GM19324 (cell line): Measurements from ENCODE around the gene ADGRV1.
"Not testable (repeated sequence)": the region's sequence is repeated elsewhere in the genome, so short reads cannot be mapped to it uniquely, and the experiment has no call there.

Experiments
- ATAC-seq: cut with Tn5 transposase; IDR thresholded peaks from one replicate; pipeline ENCODE4 v1.9.1; 2021; ENCODE audit warnings: mild to moderate bottlenecking, moderate library complexity; ENCODE audit not compliant: unreplicated experiment, low FRiP score

Gene ADGRV1

DNA sequence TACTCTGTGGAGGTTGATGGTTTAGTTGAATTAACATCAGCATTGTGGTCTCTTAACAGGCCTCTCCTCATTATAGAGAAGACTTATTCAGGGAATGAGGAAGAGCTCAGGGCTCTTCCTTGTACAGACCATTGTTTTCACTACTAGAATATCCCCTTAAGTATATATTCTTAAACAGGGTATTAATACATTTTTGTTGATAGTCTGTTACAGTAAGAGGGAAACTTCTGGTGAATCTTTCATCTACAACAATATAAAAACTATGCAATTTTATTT is 330.7 kb downstream of the ADGRV1 start:
- ATAC-seq = no peak

GRCh38 chr5:90890180-90890579 is 331.6 kb downstream of the ADGRV1 start:
- no peak for ATAC-seq

GRCh38 chr5:90894866-90895420 is 336.3 kb downstream of the ADGRV1 start:
- no peak for ATAC-seq

GRCh38 chr5:90897618-90898017 is 339.0 kb downstream of the ADGRV1 start:
- ATAC-seq = no peak

GRCh38 chr5:90898326-90899013 is 339.9 kb downstream of the ADGRV1 start:
- ATAC-seq = no peak

DNA sequence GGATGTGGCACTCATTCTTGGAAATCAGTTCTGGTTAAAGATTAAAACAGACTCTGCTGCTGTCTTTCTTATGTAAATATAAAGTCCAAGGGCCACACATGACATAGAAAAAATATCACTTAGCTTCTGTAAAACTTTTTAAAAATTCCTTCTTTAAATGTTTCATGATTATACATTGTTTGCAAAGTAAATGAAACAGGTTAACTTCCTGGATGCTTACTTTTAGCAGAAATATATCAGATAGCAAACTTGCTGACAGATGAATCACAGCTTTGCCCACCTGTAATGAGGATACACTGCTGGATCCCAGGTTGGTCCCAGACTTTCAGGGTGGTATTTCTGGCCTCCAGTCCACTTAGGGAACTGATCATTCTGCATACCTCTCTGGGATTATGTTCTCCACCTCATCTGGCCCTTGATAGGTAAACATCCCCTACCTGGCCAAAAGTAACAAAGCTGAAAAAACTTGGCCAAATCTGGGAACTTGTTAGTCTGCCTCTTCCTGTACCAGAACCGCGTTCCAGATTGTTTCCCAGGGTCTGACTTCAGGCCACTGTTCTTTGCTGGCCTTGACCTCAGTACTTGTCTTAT is 340.5 kb downstream of the ADGRV1 start:
- no peak for ATAC-seq

DNA sequence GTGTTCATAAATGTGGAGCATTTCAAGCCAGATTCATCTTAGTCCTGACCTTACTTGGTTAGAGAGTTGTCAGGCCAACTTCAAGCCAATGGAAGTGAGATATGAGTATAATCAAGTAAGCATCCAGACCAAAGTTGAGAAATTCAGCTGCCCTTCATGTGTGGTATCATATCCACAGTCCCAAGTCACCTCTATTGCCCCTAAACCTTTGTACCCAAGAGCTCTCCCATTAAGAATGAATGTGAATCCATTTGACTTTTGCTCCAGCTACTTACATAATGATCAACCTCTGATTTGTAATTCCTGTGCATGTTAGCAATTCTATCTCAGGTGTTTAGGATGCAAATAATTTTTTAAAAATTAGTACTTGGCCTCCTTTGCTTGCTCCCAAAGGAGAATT is 342.7 kb downstream of the ADGRV1 start:
- ATAC-seq = no peak

GRCh38 chr5:90902170-90902569 is 343.6 kb downstream of the ADGRV1 start:
- no peak for ATAC-seq

DNA sequence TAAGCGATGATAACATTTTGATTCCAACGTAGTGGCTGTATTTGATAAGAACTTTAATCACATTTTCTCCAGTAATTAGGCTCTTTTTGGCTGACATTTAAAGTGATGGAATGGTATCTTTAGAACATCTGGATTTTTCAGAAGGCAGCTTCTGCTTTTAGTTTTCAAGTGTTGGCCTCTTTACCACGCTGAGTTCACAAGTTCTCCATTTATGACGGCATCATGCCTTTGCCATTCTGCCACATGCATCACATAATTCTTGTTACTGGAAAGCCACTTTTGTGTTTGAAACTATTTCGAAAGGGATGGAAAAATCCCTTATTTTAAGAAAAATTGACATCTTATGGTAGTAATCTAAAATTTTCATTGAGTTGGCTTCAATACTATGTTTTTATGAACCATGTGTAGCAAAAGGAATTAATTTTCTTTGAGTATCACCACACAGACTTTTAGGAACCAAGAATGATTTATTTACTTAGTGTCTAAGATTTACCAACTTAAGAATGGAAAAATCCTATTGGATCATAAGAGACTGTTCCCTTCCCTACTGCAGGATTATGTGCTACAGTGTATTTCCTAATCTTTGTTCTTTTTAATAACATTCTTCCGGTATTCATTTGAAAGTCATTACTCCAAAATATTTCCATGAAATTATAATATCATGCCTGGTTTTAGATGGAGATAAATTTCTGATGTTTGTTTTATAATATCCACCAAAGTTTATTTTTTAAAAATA is 344.2 kb downstream of the ADGRV1 start:
- no peak for ATAC-seq

- no peak for ATAC-seq
Measured at GRCh38 chr5:90909101-90909503, 350.5 kb downstream of the ADGRV1 start.

DNA sequence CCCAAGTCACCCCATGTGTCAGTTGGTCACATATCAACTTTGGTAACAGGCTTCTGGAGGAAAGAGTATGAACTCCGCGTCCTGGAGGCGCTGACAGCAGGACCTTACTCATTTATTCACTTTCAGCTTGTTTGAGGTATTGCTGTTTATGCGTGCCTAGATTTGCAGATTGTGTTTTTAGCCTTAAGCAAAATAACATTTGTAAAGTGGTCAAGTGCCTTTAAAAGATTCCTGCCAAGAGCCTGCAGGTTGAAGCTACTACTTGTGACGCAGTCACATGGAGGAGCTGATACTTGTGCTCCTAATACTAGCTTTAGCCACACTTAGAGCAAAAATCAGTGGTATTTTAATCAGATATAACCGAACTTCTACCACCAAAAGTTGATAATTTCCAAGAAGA is 351.3 kb downstream of the ADGRV1 start:
- no peak for ATAC-seq

DNA sequence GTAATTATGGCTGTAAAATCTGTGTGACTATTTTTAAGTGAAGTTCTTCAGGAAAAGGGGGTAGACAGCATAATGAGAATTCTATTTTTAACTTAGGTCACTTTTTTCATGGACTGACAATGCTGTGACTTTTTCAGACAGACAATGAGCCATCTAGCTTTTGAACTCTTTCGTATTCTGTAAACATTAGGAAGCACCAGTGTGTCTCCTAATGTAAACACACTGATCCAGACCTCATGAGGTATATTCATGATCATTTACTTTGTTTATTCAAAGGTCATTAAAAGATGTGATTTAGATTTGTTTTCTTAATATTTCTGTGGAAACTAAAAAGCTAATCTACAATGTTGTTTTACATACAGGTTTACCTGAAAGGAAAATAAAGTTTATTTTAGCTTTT is 352.6 kb downstream of the ADGRV1 start:
- ATAC-seq = no peak

- ATAC-seq = no peak
Measured at GRCh38 chr5:90912476-90912875, 353.9 kb downstream of the ADGRV1 start.

DNA sequence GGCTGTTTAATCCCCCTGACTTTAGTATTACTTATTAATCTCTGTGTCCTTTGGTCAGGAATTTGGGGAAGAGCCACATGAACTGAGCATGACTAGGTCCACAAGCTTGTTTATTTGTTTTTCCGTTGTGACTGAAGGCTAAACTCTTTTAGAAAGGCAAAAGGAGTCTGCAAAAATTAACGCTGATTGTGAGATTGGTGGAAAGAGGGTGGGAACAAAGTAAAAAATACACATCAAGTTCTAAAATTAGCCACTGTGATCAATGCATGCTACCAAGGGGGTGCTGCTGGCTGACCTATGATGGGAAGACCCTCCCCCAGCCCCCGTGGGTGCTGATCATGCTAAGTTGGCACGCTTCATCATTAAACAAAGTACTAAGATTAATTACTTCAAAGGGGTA is 356.8 kb downstream of the ADGRV1 start:
- no peak for ATAC-seq

DNA sequence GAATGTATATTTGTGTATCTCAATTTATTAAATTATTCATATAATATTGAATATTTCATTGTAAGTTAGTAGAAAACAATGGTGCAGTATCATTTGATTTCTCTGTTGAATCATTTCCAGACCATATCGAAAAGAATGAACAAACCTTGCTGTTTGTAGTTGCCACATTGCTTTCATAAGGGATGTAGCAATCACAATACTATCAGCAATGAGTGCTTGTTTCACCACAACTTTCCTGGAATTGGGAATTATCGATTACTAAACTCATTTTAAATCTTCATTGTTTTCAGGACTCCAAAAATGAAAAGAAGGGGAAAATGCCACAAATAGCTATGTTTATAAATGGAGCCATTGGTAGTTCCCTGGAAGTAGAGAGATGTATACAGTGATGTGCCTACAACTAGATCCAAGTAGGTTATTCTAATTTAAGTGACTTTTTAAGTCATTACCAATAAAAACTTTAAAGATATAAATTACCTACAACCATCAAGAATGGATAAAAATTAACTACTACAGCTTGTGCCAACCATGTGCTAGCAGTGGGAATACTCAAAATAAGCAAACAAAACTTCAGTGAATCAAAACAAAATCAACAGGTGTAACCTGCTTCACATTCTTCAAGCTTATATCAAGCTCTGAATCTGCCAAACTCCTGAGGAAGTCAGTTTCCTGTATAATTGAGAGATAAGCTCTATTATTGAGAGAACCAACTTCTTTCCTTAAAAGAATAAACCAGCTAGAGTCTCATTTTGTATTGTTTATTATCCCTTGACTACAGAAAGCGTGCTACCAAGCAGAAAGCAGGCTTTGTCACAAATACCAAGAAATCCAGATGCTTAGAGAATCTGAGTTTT is 358.6 kb downstream of the ADGRV1 start:
- ATAC-seq = no peak

- ATAC-seq = no peak
Measured at GRCh38 chr5:90917928-90918668, 359.5 kb downstream of the ADGRV1 start.

DNA sequence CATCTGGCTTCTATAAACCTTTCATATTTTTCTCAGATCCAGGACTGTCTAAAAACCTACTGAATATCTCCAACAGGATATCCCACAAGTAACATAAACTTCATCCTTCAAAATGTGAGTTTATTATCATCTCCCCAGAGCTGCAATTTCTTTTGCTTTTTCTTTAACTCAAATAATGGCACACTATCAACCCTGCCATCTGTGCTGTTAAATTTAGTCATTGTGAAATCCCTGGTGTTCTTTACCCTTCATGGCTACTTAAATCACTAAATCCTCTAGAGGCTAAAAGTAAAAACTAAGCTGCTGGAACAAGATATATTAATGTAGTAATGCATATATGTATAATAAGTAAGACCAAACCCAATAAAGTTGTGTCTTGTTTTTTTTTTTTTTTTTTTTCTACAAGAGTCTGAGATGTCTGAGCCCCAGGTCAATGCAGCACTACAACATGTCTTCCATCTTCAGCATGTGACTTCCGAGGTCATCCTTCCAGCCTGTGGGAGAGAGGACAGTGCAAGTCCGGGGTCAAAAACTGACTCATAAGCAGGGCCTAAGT is 362.9 kb downstream of the ADGRV1 start:
- no peak for ATAC-seq

DNA sequence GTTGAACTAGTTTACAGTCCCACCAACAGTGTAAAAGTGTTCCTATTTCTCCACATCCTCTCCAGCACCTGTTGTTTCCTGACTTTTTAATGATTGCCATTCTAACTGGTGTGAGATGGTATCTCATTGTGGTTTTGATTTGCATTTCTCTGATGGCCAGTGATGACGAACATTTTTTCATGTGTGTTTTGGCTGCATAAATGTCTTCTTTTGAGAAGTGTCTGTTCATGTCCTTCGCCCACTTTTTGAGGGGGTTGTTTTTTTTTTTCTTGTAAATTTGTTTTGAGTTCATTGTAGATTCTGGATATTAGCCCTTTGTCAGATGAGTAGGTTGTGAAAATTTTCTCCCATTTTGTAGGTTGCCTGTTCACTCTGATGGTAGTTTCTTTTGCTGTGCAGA is 365.6 kb downstream of the ADGRV1 start:
- not testable (repeated sequence) for ATAC-seq

GRCh38 chr5:90929013-90929839 is 370.6 kb downstream of the ADGRV1 start:
- not testable (repeated sequence) for ATAC-seq
